GM21528 (cell line): Measurements from ENCODE around the gene DUS4L.

ENCODE experiments used
- ATAC-seq: cut with Tn5 transposase; IDR thresholded peaks from one replicate; pipeline ENCODE4 v1.9.1; 2021; ENCODE audit warnings: mild to moderate bottlenecking, moderate library complexity; ENCODE audit not compliant: unreplicated experiment, low FRiP score

The DUS4L gene

DNA sequence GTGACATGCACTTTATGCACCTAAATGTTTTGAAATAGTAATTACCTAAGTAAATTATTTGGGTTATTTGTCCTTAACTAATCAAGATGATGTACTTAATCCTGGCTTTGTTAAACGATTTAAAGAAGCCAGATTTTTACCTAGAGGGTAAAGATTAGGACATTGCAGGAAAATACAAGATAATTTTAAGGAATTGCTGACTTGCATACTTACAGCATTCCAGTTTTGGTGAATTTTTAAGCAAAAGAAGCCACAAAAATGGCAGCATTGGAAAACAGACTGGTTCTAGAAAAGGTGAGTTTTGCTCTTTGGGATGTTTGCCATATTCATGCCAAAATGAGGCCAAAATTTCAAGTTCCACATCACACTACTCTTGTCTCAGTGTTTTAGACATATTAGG is 49.7 kb downstream of the DUS4L start:
- no peak for ATAC-seq

DNA sequence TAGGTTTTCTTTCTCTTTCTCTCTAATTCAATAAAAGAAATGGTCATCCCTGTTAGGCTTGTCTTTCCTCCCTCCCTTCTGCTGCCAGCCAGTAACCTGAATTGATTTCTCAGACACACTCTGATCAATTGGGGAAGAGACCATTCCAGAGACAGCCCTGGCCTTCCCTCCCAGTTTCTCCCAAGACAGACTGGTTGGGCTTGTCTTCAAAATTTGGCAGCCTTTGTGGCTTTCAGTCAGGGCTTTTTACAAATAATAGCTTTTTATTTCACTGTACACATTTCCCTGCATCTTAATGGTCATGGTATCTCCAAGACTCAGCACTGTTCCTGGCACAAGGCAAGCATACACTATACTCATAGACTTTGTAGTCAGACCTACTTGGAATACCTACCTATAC is 50.2 kb downstream of the DUS4L start:
- ATAC-seq = no peak

DNA sequence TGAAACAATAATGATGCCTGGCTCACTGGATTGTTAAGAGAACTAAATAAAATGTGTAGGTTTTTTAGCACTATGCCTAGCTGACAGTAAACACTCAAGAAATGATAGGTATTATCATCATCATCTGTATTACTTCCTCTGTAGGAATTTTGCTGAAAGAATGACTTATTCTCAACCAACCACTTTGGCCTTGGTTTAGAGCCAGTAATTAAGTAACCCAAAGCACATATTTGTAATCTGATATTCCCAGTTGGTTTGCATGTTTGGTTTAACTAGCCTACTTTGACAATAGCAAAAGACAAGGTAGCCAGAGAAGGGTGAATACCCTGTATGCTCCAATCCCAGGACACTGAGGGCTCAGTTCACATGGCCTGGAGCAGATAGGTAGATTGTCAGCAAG is 50.7 kb downstream of the DUS4L start:
- ATAC-seq = no peak

GRCh38 chr7:107615910-107616680 is 52.3 kb downstream of the DUS4L start:
- no peak for ATAC-seq

DNA sequence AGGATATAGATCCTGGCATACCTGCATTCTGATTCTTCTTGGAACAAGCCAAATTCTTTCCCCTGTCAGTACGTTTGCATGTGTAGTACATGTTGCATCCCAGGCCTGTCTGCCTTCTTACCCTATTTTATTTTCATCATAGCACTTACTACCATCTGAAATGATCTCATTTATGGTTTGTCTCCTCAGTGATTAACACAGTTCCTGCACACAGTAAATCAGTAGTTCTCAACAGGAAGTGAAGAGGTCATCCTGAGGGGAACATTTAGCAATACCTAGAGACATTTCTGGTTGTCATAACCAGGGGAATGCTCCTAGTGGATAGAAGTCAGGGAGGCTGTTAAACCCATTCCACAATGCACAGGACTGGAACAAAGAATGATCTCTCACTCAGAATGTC is 58.7 kb downstream of the DUS4L start:
- no peak for ATAC-seq

- no peak for ATAC-seq
These were observed 59.1 kb downstream of the DUS4L start for GRCh38 chr7:107622894-107623293.

GRCh38 chr7:107627002-107627401 is 63.2 kb downstream of the DUS4L start:
- ATAC-seq = no peak
